Thoracic aorta (tissue), 2 donors: ENCODE data around the gene ZFHX2. TPM values are rescaled to one million over a fixed set of nuclear protein-coding genes. Genes with fewer than 3 reads are reported as not detected.

Experiments
- ATAC-seq: fragments of 150-250 bp; one replicate; pipeline ENCODE4 v1.8.0; 2017; ENCODE audit warnings: low read depth; ENCODE audit not compliant: insufficient number of reproducible peaks, low FRiP score
- DNase-seq: peaks from one replicate; pipeline ENCODE4 v3.0.0-alpha.2; 2020; ENCODE audit warnings: low spot score
- H3K27ac ChIP-seq, 2 donors: fragments of 200-600 bp; sonication (generic); 1 replicate in 1 of 2; 2 replicates in 1 of 2; pipeline ENCODE4 v1.5.1; 2016; ENCODE audit warnings: mild to moderate bottlenecking in 2 of 2, moderate library complexity in 2 of 2
- H3K27me3 ChIP-seq: fragments of 200-600 bp; sonication (generic); replicated peaks from 2 replicates; pipeline ENCODE4 v1.6.0; 2016; ENCODE audit warnings: mild to moderate bottlenecking; ENCODE audit not compliant: insufficient read depth
- H3K36me3 ChIP-seq: fragments of 200-600 bp; sonication (generic); one replicate; pipeline ENCODE4 v1.5.1; 2016
- H3K4me1 ChIP-seq, 2 donors: fragments of 200-600 bp; sonication (generic); 1 replicate in 1 of 2; 2 replicates in 1 of 2; pipeline versions ENCODE4 v1.5.1 to v1.6.0; 2016; ENCODE audit warnings: low read depth in 2 of 2, mild to moderate bottlenecking in 1 of 2; ENCODE audit not compliant: control insufficient read depth in 1 of 2
- H3K4me3 ChIP-seq: fragments of 200-600 bp; sonication (generic); 2 replicates; pipeline ENCODE4 v1.5.1; 2016; ENCODE audit warnings: mild to moderate bottlenecking
- H3K9me3 ChIP-seq: fragments of 200-600 bp; sonication (generic); 2 replicates; pipeline ENCODE4 v1.5.1; 2016
- CTCF ChIP-seq: fragments of 200-600 bp; sonication (generic); IDR thresholded peaks from one replicate; pipeline ENCODE4 v1.5.1; 2019; ENCODE audit warnings: antibody characterized with exemption
- total RNA-seq, 2 donors: library from RNA; depleted of rRNA; stranded (reverse); fragments of >200 nt; gene quantifications; one replicate each; pipeline versions ENCODE4 v1.1.0 to v1.2.3, GENCODE V29; 2016

The ZFHX2 gene
- total RNA-seq, 2 donors from 2014 or later: 0.49 to 1.5 TPM

DNA sequence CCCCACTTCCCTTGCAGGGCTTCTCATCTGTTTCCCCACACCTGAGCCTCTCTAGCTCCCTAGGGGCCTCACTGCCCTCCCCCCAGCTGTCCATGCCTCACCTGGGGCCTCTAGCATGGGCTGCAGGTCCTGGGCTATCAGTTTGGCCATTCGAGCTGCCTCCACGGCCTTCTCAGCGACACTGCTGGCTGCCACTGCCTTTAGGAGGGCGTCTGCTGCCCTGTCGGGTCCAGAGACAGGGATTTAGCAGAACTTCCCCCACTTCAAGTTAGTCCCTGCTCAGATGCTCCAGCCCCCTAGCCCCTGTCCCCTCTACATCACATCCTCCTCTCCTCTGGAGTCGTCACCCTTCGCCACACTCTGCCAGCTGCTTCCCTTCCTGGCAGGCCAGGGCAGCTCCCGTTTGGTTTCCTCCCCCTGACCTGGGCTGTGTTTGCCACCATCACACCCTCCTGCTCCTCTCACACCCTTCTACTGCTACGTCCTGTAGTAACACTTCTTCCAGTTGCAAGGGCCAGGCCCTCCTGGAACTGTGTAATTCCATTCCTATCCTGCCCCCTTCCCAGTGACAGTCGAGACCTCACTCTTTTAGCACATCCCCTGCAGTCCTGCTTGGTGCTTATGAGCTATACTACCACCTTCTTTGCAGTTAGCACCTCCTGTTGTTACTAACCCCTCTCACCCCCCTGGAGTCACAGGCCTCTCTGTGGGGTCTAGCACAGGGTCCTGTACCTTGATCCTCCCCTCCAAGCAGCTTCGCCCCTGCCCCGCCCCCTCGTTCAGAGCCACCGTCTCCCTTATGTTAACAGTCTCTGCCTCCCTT is 20.3 kb upstream of the ZFHX2 start:
- peaks cover 0 to 15% of the 10 kb centered on the region in 2 donors for H3K4me1 ChIP-seq
- H3K27ac ChIP-seq: no peak overlapping the region
- no peaks in the 10 kb centered on the region for H3K9me3 ChIP-seq
- ATAC-seq (no peak), DNase-seq (no peak)
- no peaks in the 10 kb centered on the region for H3K36me3 ChIP-seq
- H3K4me3 ChIP-seq: no peak overlapping the region
- peaks cover 4% of the 10 kb centered on the region for H3K27me3 ChIP-seq
- no peak for TF ChIP-seq CTCF

DNA sequence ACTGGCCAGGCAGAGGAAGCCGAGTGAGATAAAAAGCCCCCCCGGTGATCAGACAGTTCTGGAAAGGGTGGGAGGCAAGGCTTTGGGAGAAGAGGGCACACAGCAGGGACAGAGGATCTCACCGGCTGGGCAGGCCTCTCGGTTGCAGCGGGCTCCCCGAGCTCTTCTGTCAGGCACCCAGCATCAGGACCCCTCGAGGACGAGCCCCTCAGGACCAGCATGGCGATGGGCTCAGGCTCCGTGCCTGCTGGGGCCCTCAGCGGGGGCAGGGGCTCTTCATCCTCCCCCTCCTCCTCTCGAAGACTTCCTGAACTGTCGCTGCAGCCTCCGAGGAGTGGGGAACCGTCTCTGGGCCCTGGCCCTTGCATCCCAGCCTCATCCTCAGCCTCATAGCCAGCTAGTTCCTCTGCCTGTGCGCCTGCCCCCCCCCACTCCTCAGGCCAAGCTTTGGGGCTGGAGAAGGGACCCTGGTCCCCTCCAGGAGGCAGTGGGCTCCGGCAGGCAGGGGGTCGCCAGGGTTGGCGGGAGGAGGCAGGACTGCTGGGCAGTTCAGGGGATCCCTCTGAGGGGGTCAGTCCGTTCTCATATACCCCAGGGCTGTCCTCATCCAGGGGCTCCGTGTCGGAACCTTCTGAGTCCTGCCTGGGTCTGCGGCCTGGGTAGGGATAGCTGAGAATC is 19.4 kb upstream of the ZFHX2 start:
- Histone ChIP-seq H3K27ac (no peak overlapping the region), H3K9me3 (no peaks in the 10 kb centered on the region), H3K4me1 (peaks cover 0 to 15% of the 10 kb centered on the region in 2 donors), H3K36me3 (no peaks in the 10 kb centered on the region), H3K27me3 (no peaks in the 10 kb centered on the region), H3K4me3 (no peak overlapping the region)
- ATAC-seq (no peak), DNase-seq (no peak)
- TF ChIP-seq CTCF: no peak

- H3K9me3 ChIP-seq: no peaks in the 10 kb centered on the region
- no peaks in the 10 kb centered on the region for H3K36me3 ChIP-seq
- H3K4me3 ChIP-seq: no peak overlapping the region
- ATAC-seq (no peak), DNase-seq (no peak)
- TF ChIP-seq CTCF: no peak
- H3K27me3 ChIP-seq: no peaks in the 10 kb centered on the region
- no peak overlapping the region for H3K27ac ChIP-seq
- H3K4me1 ChIP-seq: peaks cover 0 to 15% of the 10 kb centered on the region in 2 donors
These were observed 18.0 kb upstream of the ZFHX2 start for GRCh38 chr14:23569443-23570151.

DNA sequence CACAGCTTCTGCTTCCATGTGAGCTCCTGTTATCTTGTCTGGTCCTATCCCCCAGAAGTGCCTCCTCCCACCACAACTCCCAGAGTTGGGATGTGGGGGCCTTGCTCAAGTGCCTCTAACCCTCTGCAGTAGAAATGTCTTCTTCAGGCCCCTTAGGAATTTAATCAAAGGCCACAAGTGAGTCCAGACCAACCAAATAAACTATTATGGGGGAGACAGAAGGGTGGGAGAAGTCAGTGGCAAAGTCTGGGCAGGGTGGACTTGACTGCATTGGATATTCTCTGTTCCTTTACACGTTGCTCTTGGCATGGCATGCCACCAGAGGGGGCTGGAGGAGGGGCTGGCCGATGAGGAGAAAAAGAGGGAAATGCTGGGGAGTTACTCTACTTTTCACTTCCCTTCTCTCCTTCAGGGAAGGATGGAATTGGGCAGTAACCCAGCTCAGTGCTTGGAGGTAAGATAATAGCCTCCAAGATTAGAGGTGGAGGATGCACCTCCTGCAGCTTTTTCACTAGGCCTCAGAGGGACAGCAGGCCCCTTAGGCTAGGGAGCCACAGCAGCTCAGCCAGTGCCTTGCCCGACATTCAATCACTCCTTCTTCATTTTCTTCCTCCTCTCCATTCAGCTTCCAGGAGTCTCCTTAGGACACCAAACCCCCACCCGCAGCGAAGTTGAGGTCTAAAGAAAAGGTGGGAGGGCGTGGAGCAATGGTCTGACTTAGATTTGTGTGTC is 17.2 kb upstream of the ZFHX2 start:
- Histone ChIP-seq H3K9me3 (no peaks in the 10 kb centered on the region), H3K27me3 (no peaks in the 10 kb centered on the region), H3K27ac (no peak overlapping the region), H3K4me1 (peaks cover 0 to 15% of the 10 kb centered on the region in 2 donors), H3K36me3 (no peaks in the 10 kb centered on the region), H3K4me3 (no peak overlapping the region)
- ATAC-seq: no peak
- TF ChIP-seq CTCF: no peak
- no peak for DNase-seq
